GM18505 (cell line): Measurements from ENCODE around the gene INHBE.
"Not testable (repeated sequence)": the region's sequence is repeated elsewhere in the genome, so short reads cannot be mapped to it uniquely, and the experiment has no call there.

Source experiments
- ATAC-seq: cut with Tn5 transposase; IDR thresholded peaks from one replicate; pipeline ENCODE4 v1.9.1; 2021; ENCODE audit not compliant: unreplicated experiment
- POLR2A ChIP-seq: IDR thresholded peaks from 4 replicates; pipeline ENCODE4 v1.6.1; 2011; ENCODE audit warnings: borderline replicate concordance; ENCODE audit not compliant: insufficient read depth, insufficient read length; ENCODE audit errors: extremely low read depth

The INHBE gene

GRCh38 chr12:57431654-57432188, 23.4 kb upstream of the INHBE start:
- ATAC-seq = no peak
- TF ChIP-seq POLR2A = no peak

- no peak for TF ChIP-seq POLR2A
- ATAC-seq = no peak
Observed at GRCh38 chr12:57433370-57433769, 21.7 kb upstream of the INHBE start.

- no peak for ATAC-seq
- no peak for TF ChIP-seq POLR2A
Observed at GRCh38 chr12:57434517-57435223, 20.4 kb upstream of the INHBE start, which contains the start of gene INHBC. Gene INHBC (plus strand): TSS chr12:57434784. CDS start chr12:57434887, 103 bp downstream.

GRCh38 chr12:57435293-57435692, 19.8 kb upstream of the INHBE start:
- TF ChIP-seq POLR2A = no peak
- no peak for ATAC-seq

GRCh38 chr12:57438400-57438799, 16.7 kb upstream of the INHBE start:
- no peak for TF ChIP-seq POLR2A
- ATAC-seq = no peak

GRCh38 chr12:57439762-57440266, 15.3 kb upstream of the INHBE start:
- no peak for ATAC-seq
- TF ChIP-seq POLR2A = no peak

- not testable (repeated sequence) for ATAC-seq
Observed at GRCh38 chr12:57441393-57441792, 13.7 kb upstream of the INHBE start.

- no peak for ATAC-seq
- no peak for TF ChIP-seq POLR2A
Observed at GRCh38 chr12:57441846-57442427, 13.2 kb upstream of the INHBE start.

- not testable (repeated sequence) for ATAC-seq
Observed at GRCh38 chr12:57444337-57444736, 10.8 kb upstream of the INHBE start.

GRCh38 chr12:57444744-57445143, 10.4 kb upstream of the INHBE start:
- TF ChIP-seq POLR2A = no peak
- no peak for ATAC-seq

GRCh38 chr12:57446292-57446960, 8.7 kb upstream of the INHBE start:
- no peak for ATAC-seq
- TF ChIP-seq POLR2A = no peak

- TF ChIP-seq POLR2A = no peak
- ATAC-seq = no peak
Observed at GRCh38 chr12:57448669-57449068, 6.4 kb upstream of the INHBE start.

GRCh38 chr12:57449375-57449774, 5.7 kb upstream of the INHBE start:
- ATAC-seq = no peak
- TF ChIP-seq POLR2A = no peak

- no peak for ATAC-seq
- no peak for TF ChIP-seq POLR2A
Observed at GRCh38 chr12:57450057-57450456, 5.0 kb upstream of the INHBE start.
